GM19238 (cell line): ENCODE results near the gene BSND.

ENCODE experiments used
- DNase-seq: peaks from one replicate; pipeline ENCODE4 v3.0.0; 2011; ENCODE audit warnings: low spot score; ENCODE audit not compliant: insufficient read length

BSND gene

GRCh38 chr1:55060133-55060999 is 61.6 kb downstream of the BSND start:
- no peak for DNase-seq

- no peak for DNase-seq
Observed at GRCh38 chr1:55061000-55061705, 62.4 kb downstream of the BSND start.
